ENCODE measurements around the gene BRD4.

The BRD4 gene

GRCh38 chr19:15238639-15239155 is 93.6 kb downstream of the BRD4 start:
- H3K4me3 ChIP-seq (ENCODE audit: extremely low read depth, insufficient read depth, low read length, poor library complexity, severe bottlenecking) = no peak overlapping the region
- WGBS, 2 experiments (ENCODE audit: insufficient coverage in 2 of 2) = 93 to 94% methylated on average over 18 to 19 of the region's 29 CpGs
- H3K27ac ChIP-seq (ENCODE audit: low read depth, low read length, severe bottlenecking) = no peak overlapping the region
- H3K36me3 ChIP-seq (ENCODE audit: control insufficient read depth, insufficient read depth, low read length) = peaks cover 83% of the 10 kb centered on the region
- no peaks in the 10 kb centered on the region for H3K9me3 ChIP-seq (ENCODE audit: control insufficient read depth, low read length)
- H3K4me1 ChIP-seq (ENCODE audit: control insufficient read depth, insufficient read depth, low read length, poor library complexity, severe bottlenecking) = no peaks in the 10 kb centered on the region

- H3K4me1 ChIP-seq (ENCODE audit: control insufficient read depth, insufficient read depth, low read length, poor library complexity, severe bottlenecking) = no peaks in the 10 kb centered on the region
- 96 to 97% methylated on average over 35 to 39 of the region's 42 CpGs for WGBS, 2 experiments (ENCODE audit: insufficient coverage in 2 of 2)
- H3K36me3 ChIP-seq (ENCODE audit: control insufficient read depth, insufficient read depth, low read length) = peaks cover 79% of the 10 kb centered on the region
- no peak overlapping the region for H3K4me3 ChIP-seq (ENCODE audit: extremely low read depth, insufficient read depth, low read length, poor library complexity, severe bottlenecking)
- H3K9me3 ChIP-seq (ENCODE audit: control insufficient read depth, low read length) = no peaks in the 10 kb centered on the region
- no peak overlapping the region for H3K27ac ChIP-seq (ENCODE audit: low read depth, low read length, severe bottlenecking)
Observed at GRCh38 chr19:15237759-15238638, 94.3 kb downstream of the BRD4 start.

GRCh38 chr19:15236886-15237285 is 95.5 kb downstream of the BRD4 start:
- Histone ChIP-seq H3K27ac (ENCODE audit: low read depth, low read length, severe bottlenecking) (no peak overlapping the region), H3K36me3 (ENCODE audit: control insufficient read depth, insufficient read depth, low read length) (peaks cover 70% of the 10 kb centered on the region), H3K4me3 (ENCODE audit: extremely low read depth, insufficient read depth, low read length, poor library complexity, severe bottlenecking) (no peak overlapping the region), H3K4me1 (ENCODE audit: control insufficient read depth, insufficient read depth, low read length, poor library complexity, severe bottlenecking) (no peaks in the 10 kb centered on the region), H3K9me3 (ENCODE audit: control insufficient read depth, low read length) (no peaks in the 10 kb centered on the region)
- WGBS, 2 experiments (ENCODE audit: insufficient coverage in 2 of 2) = 93 to 100% methylated on average over 3 to 5 of the region's 9 CpGs

- H3K4me3 ChIP-seq (ENCODE audit: extremely low read depth, insufficient read depth, low read length, poor library complexity, severe bottlenecking) = no peak overlapping the region
- H3K36me3 ChIP-seq (ENCODE audit: control insufficient read depth, insufficient read depth, low read length) = peaks cover 59% of the 10 kb centered on the region
- WGBS, 2 experiments (ENCODE audit: insufficient coverage in 2 of 2) = 100% methylated on average over 1 to 2 of the region's 2 CpGs
- H3K9me3 ChIP-seq (ENCODE audit: control insufficient read depth, low read length) = no peaks in the 10 kb centered on the region
- H3K27ac ChIP-seq (ENCODE audit: low read depth, low read length, severe bottlenecking) = no peak overlapping the region
- H3K4me1 ChIP-seq (ENCODE audit: control insufficient read depth, insufficient read depth, low read length, poor library complexity, severe bottlenecking) = no peaks in the 10 kb centered on the region
Observed at GRCh38 chr19:15235781-15236180, 96.6 kb downstream of the BRD4 start.

DNA sequence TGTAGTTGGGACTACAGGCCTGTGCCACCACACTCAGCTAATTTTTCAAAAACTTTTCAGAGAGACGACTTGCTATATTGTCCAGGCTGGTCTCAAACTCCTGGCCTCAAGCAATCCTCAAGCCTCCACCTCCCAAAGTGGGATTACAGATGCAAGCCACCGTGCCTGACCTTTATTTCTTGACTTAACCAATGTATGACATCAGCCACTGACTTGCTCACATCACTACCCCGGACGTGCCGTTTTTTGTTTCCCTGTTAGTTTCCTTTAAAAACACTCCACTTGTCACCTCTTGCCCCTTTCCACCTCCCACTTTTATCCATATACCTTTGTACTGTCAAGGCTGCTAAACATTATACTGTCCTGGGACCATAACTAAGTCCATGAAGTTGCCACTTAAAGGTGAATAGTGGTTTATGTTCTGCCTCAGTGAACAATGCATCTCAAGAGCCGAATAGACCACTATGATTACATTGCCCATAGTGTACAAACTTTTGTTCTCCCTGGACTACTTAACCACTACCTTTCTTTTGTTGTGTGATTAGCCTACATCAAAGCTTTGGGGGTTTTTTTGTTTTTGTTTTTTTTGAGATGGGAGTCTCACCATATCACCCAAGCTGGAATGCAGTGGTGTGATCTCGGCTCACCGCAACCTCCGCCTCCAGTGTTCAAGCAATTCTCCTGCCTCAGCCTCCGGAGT is 97.8 kb downstream of the BRD4 start:
- 93 to 94% methylated on average over 9 to 10 of the region's 10 CpGs for WGBS, 2 experiments (ENCODE audit: insufficient coverage in 2 of 2)
- H3K27ac ChIP-seq (ENCODE audit: low read depth, low read length, severe bottlenecking) = no peak overlapping the region

DNA sequence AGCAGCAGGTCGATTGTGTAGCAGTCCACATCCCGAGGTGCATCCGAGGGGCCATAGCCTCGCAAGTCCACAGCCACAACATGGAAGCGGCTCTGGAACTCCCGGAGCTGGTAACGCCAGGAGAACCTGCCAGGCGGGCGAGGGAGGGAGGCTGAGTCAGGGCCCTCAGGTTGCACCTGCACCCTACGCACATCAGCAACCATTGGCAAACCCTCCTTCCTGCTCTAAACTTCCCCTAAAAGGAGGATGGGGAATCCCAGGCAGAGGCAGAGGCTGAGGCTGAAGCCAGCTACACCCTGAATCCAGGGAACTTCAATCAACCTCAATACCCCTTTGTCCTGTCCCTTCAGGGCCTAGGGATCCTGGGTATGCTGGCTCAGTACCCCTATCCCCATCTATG is 101.1 kb downstream of the BRD4 start:
- H3K9me3 ChIP-seq (ENCODE audit: control insufficient read depth, low read length) = no peaks in the 10 kb centered on the region
- no peaks in the 10 kb centered on the region for H3K4me1 ChIP-seq (ENCODE audit: control insufficient read depth, insufficient read depth, low read length, poor library complexity, severe bottlenecking)
- 94 to 97% methylated on average over 9 to 10 of the region's 10 CpGs for WGBS, 2 experiments (ENCODE audit: insufficient coverage in 2 of 2)
- peaks cover 15% of the 10 kb centered on the region for H3K36me3 ChIP-seq (ENCODE audit: control insufficient read depth, insufficient read depth, low read length)
- no peak overlapping the region for H3K4me3 ChIP-seq (ENCODE audit: extremely low read depth, insufficient read depth, low read length, poor library complexity, severe bottlenecking)
- H3K27ac ChIP-seq (ENCODE audit: low read depth, low read length, severe bottlenecking) = no peak overlapping the region

More for the DNA sequence above, 97.8 kb downstream of the BRD4 start:
- Histone ChIP-seq H3K36me3 (ENCODE audit: control insufficient read depth, insufficient read depth, low read length) (peaks cover 47% of the 10 kb centered on the region), H3K9me3 (ENCODE audit: control insufficient read depth, low read length) (no peaks in the 10 kb centered on the region), H3K4me1 (ENCODE audit: control insufficient read depth, insufficient read depth, low read length, poor library complexity, severe bottlenecking) (no peaks in the 10 kb centered on the region), H3K4me3 (ENCODE audit: extremely low read depth, insufficient read depth, low read length, poor library complexity, severe bottlenecking) (no peak overlapping the region)

DNA sequence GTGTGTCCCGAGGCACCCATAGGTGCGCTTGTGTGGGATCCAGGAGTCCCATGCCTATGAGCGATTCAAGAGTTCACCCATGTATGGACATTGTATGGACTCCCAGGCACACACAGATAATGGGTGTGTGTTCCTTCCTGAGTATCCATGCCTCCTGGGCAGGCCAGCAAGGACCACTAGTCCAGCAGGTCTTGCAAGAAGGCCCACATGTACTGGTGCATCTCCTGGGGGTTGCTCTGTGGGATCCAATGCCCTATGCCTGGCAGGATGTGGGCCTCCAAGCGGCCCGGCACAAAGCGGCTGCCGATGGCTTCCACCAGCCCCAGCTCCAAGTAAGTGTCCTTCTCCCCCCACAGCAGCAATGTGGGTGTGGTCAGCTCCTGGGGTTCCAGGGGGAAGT is 105.1 kb downstream of the BRD4 start:
- Histone ChIP-seq H3K4me3 (ENCODE audit: extremely low read depth, insufficient read depth, low read length, poor library complexity, severe bottlenecking) (no peak overlapping the region), H3K27ac (ENCODE audit: low read depth, low read length, severe bottlenecking) (no peak overlapping the region), H3K4me1 (ENCODE audit: control insufficient read depth, insufficient read depth, low read length, poor library complexity, severe bottlenecking) (peaks cover 3% of the 10 kb centered on the region), H3K36me3 (ENCODE audit: control insufficient read depth, insufficient read depth, low read length) (no peaks in the 10 kb centered on the region), H3K9me3 (ENCODE audit: control insufficient read depth, low read length) (no peaks in the 10 kb centered on the region)
- WGBS, 2 experiments (ENCODE audit: insufficient coverage in 2 of 2) = 92 to 97% methylated on average over 3 to 6 of the region's 7 CpGs

DNA sequence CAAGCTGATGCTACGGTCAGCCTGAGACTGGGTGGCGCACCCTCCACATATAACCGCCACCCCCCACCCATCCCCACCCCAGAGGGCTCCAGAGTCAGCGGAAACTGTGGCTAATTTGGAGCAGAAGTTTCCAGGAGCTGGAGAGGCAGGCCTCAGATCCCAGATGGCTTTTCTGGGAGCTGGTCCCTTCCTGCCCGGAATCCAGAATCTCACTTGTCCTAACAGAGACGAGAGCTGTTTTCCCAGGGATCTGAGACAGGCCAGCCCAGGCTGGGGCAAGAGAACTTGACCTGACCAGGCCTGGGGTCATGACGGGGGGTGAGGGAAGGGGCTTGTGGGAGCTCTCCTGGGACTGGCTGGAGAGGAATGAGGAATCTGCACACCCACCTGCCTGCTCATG is 106.6 kb downstream of the BRD4 start:
- peaks cover 3% of the 10 kb centered on the region for H3K4me1 ChIP-seq (ENCODE audit: control insufficient read depth, insufficient read depth, low read length, poor library complexity, severe bottlenecking)
- H3K9me3 ChIP-seq (ENCODE audit: control insufficient read depth, low read length) = no peaks in the 10 kb centered on the region
- H3K27ac ChIP-seq (ENCODE audit: low read depth, low read length, severe bottlenecking) = no peak overlapping the region
- no peaks in the 10 kb centered on the region for H3K36me3 ChIP-seq (ENCODE audit: control insufficient read depth, insufficient read depth, low read length)
- H3K4me3 ChIP-seq (ENCODE audit: extremely low read depth, insufficient read depth, low read length, poor library complexity, severe bottlenecking) = no peak overlapping the region
- 88 to 93% methylated on average over 2 to 6 of the region's 7 CpGs for WGBS, 2 experiments (ENCODE audit: insufficient coverage in 2 of 2)

DNA sequence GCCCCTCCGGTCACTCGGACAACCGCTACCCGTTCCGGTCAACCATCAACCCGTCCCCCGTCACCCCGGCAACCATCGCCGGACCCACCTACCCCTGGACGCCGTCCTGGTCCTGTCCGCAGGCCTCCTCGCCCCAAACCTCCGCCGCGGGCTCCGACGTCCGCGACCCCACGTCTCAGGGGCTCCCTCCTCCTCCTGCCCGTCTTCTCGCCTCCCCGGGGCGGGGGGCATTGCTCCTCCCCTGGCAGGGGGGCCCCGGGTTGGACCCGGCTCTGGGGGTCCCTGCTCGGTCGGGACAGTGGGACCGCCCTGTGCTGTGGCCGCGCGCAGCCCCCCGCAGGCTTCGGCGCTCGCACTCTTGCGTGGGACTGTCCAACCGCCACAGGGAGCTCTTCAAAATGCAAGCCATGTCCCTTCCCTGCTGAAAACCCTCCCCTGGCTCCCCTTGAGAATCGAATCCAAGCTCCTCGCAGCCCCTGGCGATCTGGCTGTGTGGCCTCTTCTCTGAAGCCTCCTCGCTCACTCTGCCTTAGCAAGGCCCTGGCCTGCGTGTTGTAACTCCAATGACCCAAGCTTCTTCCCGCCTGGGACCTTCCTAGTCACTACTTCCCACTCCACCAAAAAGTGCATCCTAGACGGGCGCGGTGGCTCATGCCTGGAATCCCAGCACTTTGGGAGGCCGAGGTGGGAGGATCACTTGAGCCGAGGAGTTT is 108.5 kb downstream of the BRD4 start:
- Histone ChIP-seq H3K4me1 (ENCODE audit: control insufficient read depth, insufficient read depth, low read length, poor library complexity, severe bottlenecking) (peaks cover 3% of the 10 kb centered on the region), H3K9me3 (ENCODE audit: control insufficient read depth, low read length) (no peaks in the 10 kb centered on the region), H3K4me3 (ENCODE audit: extremely low read depth, insufficient read depth, low read length, poor library complexity, severe bottlenecking) (peak overlapping the region; percentile 52), H3K36me3 (ENCODE audit: control insufficient read depth, insufficient read depth, low read length) (no peaks in the 10 kb centered on the region), H3K27ac (ENCODE audit: low read depth, low read length, severe bottlenecking) (peak overlapping the region; percentile 80)
- WGBS, 2 experiments (ENCODE audit: insufficient coverage in 2 of 2) = 19 to 20% methylated on average over 38 to 43 of the region's 51 CpGs

DNA sequence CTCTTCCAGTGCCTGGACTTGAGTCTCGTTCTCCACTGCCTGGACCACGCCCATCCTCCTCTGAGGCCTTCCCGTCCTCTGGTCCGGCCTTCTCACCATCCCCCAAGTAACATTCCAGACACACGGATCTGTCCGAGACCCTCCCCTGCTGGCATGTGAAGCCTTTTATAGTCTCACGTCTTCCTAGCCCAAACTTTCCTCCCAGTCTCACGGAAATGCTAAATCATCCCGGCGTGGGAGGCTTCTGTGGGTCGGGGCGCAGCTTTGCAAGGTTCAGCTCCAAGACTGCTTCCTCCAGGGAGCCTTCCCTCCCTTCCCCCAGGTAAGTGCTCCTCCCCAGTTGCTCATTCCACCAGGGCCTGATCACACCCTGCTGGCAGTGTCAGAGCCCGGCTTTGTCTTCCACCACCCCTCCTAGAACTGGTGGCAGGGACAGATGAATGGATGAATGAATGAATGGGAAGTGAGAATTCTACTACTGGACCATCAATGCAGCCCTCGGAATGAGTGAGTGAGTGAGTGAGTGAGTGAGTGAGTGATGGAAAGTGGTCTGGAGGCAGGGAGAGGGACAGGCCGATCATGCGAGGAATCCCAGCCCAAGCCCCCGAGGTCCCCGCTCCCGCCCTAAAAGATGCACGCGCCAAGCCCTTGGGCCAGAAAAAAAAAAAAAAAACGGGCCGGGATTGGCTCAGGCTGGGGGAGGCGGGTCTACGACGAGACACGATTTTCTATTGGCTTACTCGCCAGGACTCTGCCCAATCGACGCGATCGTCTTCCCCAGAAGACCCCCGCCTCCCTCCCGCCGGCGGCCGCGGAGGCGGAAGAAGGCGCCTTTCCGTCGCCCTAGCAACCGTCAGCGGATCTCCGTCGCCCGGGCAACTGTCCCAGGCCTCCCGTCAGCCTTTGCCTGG is 109.3 kb downstream of the BRD4 start:
- 1% methylated on average over 34 to 44 of the region's 48 CpGs for WGBS, 2 experiments (ENCODE audit: insufficient coverage in 2 of 2)

More for the DNA sequence above, 109.3 kb downstream of the BRD4 start:
- Histone ChIP-seq H3K9me3 (ENCODE audit: control insufficient read depth, low read length) (no peaks in the 10 kb centered on the region), H3K4me1 (ENCODE audit: control insufficient read depth, insufficient read depth, low read length, poor library complexity, severe bottlenecking) (peaks cover 3% of the 10 kb centered on the region), H3K4me3 (ENCODE audit: extremely low read depth, insufficient read depth, low read length, poor library complexity, severe bottlenecking) (peak overlapping the region; percentile 52), H3K36me3 (ENCODE audit: control insufficient read depth, insufficient read depth, low read length) (no peaks in the 10 kb centered on the region), H3K27ac (ENCODE audit: low read depth, low read length, severe bottlenecking) (peak overlapping the region; percentile 93)
